Prostate gland (tissue), 2 donors: ENCODE data around the gene KXD1.

Source experiments
- POLR2A ChIP-seq: fragments of 450-650 bp; IDR thresholded peaks from one replicate; pipeline ENCODE4 v1.6.1; 2016; ENCODE audit warnings: antibody characterized with exemption, mild to moderate bottlenecking
- TF ChIP-seq, protein P1 (sequence below), 4 experiments: fragments of 200-600 bp in 2 of 4; fragments of 450-650 bp in 2 of 4; sonication (generic) in 2 of 4; IDR thresholded peaks; 1 replicate in 3 of 4; 2 replicates in 1 of 4; pipeline ENCODE4 v1.5.1; 2016 to 2019; ENCODE audit warnings: antibody characterized with exemption in 4 of 4, mild to moderate bottlenecking in 2 of 4, moderate library complexity in 2 of 4

DNA sequence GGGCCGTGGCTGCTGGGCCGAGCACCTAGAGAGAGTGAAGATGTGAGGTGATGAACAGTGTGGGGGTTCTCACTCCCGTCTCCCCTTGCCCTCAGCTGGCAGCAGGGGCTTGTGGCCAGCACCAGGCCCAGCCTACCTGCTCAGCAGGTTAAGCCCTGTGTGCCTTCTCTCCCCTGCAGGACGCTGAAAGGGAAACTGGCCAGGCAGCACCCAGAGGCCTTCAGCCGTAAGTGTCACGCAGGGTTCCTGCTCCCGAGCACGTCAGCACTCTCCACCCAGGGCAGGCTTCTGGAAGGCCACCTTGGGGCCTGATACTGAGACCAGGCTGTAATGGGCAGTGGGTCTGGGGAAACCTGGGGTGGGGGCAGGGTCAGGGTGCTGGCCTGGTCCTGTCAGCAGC is 9.3 kb downstream of the KXD1 start:
- TF ChIP-seq, protein P1, sequence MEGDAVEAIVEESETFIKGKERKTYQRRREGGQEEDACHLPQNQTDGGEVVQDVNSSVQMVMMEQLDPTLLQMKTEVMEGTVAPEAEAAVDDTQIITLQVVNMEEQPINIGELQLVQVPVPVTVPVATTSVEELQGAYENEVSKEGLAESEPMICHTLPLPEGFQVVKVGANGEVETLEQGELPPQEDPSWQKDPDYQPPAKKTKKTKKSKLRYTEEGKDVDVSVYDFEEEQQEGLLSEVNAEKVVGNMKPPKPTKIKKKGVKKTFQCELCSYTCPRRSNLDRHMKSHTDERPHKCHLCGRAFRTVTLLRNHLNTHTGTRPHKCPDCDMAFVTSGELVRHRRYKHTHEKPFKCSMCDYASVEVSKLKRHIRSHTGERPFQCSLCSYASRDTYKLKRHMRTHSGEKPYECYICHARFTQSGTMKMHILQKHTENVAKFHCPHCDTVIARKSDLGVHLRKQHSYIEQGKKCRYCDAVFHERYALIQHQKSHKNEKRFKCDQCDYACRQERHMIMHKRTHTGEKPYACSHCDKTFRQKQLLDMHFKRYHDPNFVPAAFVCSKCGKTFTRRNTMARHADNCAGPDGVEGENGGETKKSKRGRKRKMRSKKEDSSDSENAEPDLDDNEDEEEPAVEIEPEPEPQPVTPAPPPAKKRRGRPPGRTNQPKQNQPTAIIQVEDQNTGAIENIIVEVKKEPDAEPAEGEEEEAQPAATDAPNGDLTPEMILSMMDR (IDR thresholded peaks at IDR 0.05) = no peak
- TF ChIP-seq POLR2A = no peak
